Ascending aorta (tissue), 2 donors: ENCODE measurements around the gene MALRD1. TPM values are rescaled to one million over a fixed set of nuclear protein-coding genes. Genes with fewer than 3 reads are reported as not detected.

Source experiments
- DNase-seq, 2 donors: peaks; one replicate each; pipeline ENCODE4 v3.0.0-alpha.2; 2019; ENCODE audit warnings: low spot score in 2 of 2
- H3K27ac ChIP-seq, 2 donors: fragments of 200-600 bp; sonication (generic); one replicate each; pipeline ENCODE4 v1.5.1; 2016 to 2017; ENCODE audit warnings: mild to moderate bottlenecking in 1 of 2
- H3K27me3 ChIP-seq: fragments of 200-600 bp; sonication (generic); one replicate; pipeline ENCODE4 v1.5.1; 2017
- H3K36me3 ChIP-seq, 2 donors: fragments of 200-600 bp; sonication (generic); one replicate each; pipeline ENCODE4 v1.5.1; 2016
- H3K4me1 ChIP-seq, 2 donors: fragments of 200-600 bp; sonication (generic); one replicate each; pipeline ENCODE4 v1.5.1; 2016 to 2017; ENCODE audit warnings: mild to moderate bottlenecking in 1 of 2
- H3K4me3 ChIP-seq, 2 donors: fragments of 200-600 bp; sonication (generic); one replicate each; pipeline ENCODE4 v1.5.1; 2016 to 2017; ENCODE audit warnings: mild to moderate bottlenecking in 1 of 2
- H3K9me3 ChIP-seq, 2 donors: fragments of 200-600 bp; sonication (generic); one replicate each; pipeline ENCODE4 v1.5.1; 2016
- CTCF ChIP-seq, 3 experiments: fragments of 200-600 bp in 2 of 3; fragments of 450-650 bp in 1 of 3; sonication (generic) in 2 of 3; IDR thresholded peaks; one replicate each; pipeline ENCODE4 v1.5.1; 2016 to 2019; ENCODE audit warnings: antibody characterized with exemption in 3 of 3, mild to moderate bottlenecking in 1 of 3, moderate library complexity in 1 of 3
- intact Hi-C: fragments of 100-400 bp; cut with DNase I; formaldehyde crosslinking; loops from one replicate; pipeline ENCODE4 v1.15.1; 2023
- total RNA-seq: library from RNA; depleted of rRNA; stranded (reverse); fragments of >200 nt; gene quantifications from one replicate; pipeline ENCODE4 v1.1.0, GENCODE V29; 2016

The MALRD1 gene
- total RNA-seq, 1 donor from 2014 or later, result not detected

GRCh38 chr10:19629567-19629966 is 581.0 kb downstream of the MALRD1 start:
- peak overlapping the region in 1 of 2 donors; percentile 18 for H3K4me3 ChIP-seq
- peak overlapping the region; percentile 54 to 76 for H3K27ac ChIP-seq
- peak; percentile 26 to 89 for DNase-seq
- H3K27me3 ChIP-seq, result no peaks in the 10 kb centered on the region
- H3K9me3 ChIP-seq, result no peaks in the 10 kb centered on the region
- intact Hi-C loops, result loop anchor here (5.0 kb wide), 3 partner anchors 33 to 188 kb away; partner anchors contain the start of gene PLXDC2
- H3K4me1 ChIP-seq, result peaks cover 0 to 11% of the 10 kb centered on the region in 2 donors
- no peaks in the 10 kb centered on the region for H3K36me3 ChIP-seq
- TF ChIP-seq CTCF (IDR thresholded peaks at IDR 0.05), result peak in 2 of 3 experiments; percentile 27 to 33

GRCh38 chr10:19634163-19634562 is 585.6 kb downstream of the MALRD1 start:
- no peak for TF ChIP-seq CTCF (IDR thresholded peaks at IDR 0.05)
- H3K4me3 ChIP-seq, result no peak overlapping the region
- intact Hi-C loops, result loop anchor here (10.0 kb wide), 1 partner anchor 371 kb away; no protein-coding TSS in a partner anchor
- no peaks in the 10 kb centered on the region for H3K27me3 ChIP-seq
- H3K9me3 ChIP-seq, result no peaks in the 10 kb centered on the region
- DNase-seq, result no peak
- H3K4me1 ChIP-seq, result peaks cover 0 to 27% of the 10 kb centered on the region in 2 donors
- no peak overlapping the region for H3K27ac ChIP-seq
- H3K36me3 ChIP-seq, result no peaks in the 10 kb centered on the region

GRCh38 chr10:19638182-19638895 is 589.7 kb downstream of the MALRD1 start:
- Histone ChIP-seq H3K9me3 (no peaks in the 10 kb centered on the region), H3K27ac (peak overlapping the region; percentile 55 to 86), H3K4me3 (peak overlapping the region; percentile 47 to 53), H3K36me3 (no peaks in the 10 kb centered on the region), H3K27me3 (no peaks in the 10 kb centered on the region), H3K4me1 (peaks cover 0 to 17% of the 10 kb centered on the region in 2 donors)
- intact Hi-C loops, result loop anchor here (10.0 kb wide), 1 partner anchor 366 kb away; no protein-coding TSS in a partner anchor
- TF ChIP-seq CTCF (IDR thresholded peaks at IDR 0.05), result no peak
- DNase-seq, result peak in 1 of 2 donors; percentile 68

GRCh38 chr10:19638896-19639233 is 590.3 kb downstream of the MALRD1 start:
- H3K4me1 ChIP-seq, result peaks cover 0 to 16% of the 10 kb centered on the region in 2 donors
- TF ChIP-seq CTCF (IDR thresholded peaks at IDR 0.05), result no peak
- H3K27me3 ChIP-seq, result no peaks in the 10 kb centered on the region
- H3K27ac ChIP-seq, result peak overlapping the region; percentile 55 to 86
- H3K9me3 ChIP-seq, result no peaks in the 10 kb centered on the region
- no peak for DNase-seq
- intact Hi-C loops, result loop anchor here (10.0 kb wide), 1 partner anchor 366 kb away; no protein-coding TSS in a partner anchor
- peak overlapping the region; percentile 47 to 53 for H3K4me3 ChIP-seq
- no peaks in the 10 kb centered on the region for H3K36me3 ChIP-seq

GRCh38 chr10:19640566-19641263 is 592.1 kb downstream of the MALRD1 start:
- Histone ChIP-seq H3K27ac (peak overlapping the region; percentile 4 to 86), H3K27me3 (no peaks in the 10 kb centered on the region), H3K4me1 (peaks cover 0 to 13% of the 10 kb centered on the region in 2 donors), H3K9me3 (no peaks in the 10 kb centered on the region), H3K36me3 (no peaks in the 10 kb centered on the region), H3K4me3 (no peak overlapping the region)
- TF ChIP-seq CTCF (IDR thresholded peaks at IDR 0.05), result no peak
- intact Hi-C loops, result no loop called here
- no peak for DNase-seq
